ENCODE data around the gene STARD5.

- TF ChIP-seq POLR2A (IDR thresholded peaks at IDR 0.05), result no peak
- TF ChIP-seq CTCF (IDR thresholded peaks at IDR 0.05), result no peak
These were observed 31.9 kb downstream of the STARD5 start for GRCh38 chr15:81291916-81292522.

Data from heart left ventricle (tissue), 13 donors.